PC-3 (cell line): ENCODE results near the gene OR13G1. TPM values are rescaled to one million over a fixed set of nuclear protein-coding genes. Genes with fewer than 3 reads are reported as not detected.
A peak's percentile ranks its signal among the peaks of the same experiment; 100 is the strongest.

ENCODE experiments used
- ATAC-seq: fragments of 200-7000 bp; cut with Tn5 transposase; 2 replicates; pipeline ENCODE4 v1.9.1; 2020; ENCODE audit warnings: mild to moderate bottlenecking, moderate library complexity
- BruUV-seq: library from RNA; stranded (reverse); fragments of 400-500 nt; replicated peaks from 2 replicates; lab custom pipeline; 2021; lab: Mats Ljungman, UMichigan
- CTCF ChIA-PET: fragments of 300-600 bp; sonication (Branson Sonifier 250); formaldehyde crosslinking; loops from one replicate; lab custom pipeline; 2022; ENCODE audit warnings: antibody characterized with exemption; lab: Charles Lee
- POLR2A ChIA-PET: fragments of 300-600 bp; sonication (Branson Sonifier 250); formaldehyde crosslinking; loops from one replicate; lab custom pipeline; 2022; ENCODE audit warnings: antibody characterized with exemption; ENCODE audit not compliant: unreplicated experiment; lab: Charles Lee
- DNase-seq: peaks from one replicate; pipeline ENCODE4 v3.0.0-alpha.2; 2015
- H2AFZ ChIP-seq: fragments of 300-600 bp; sonication (generic); 2 replicates; pipeline ENCODE4 v1.6.0; 2016; ENCODE audit warnings: antibody characterized with exemption, low read length
- H3F3A ChIP-seq: fragments of 300-600 bp; sonication (generic); one replicate; pipeline ENCODE4 v1.6.0; 2017; ENCODE audit warnings: antibody characterized with exemption, low read length, control low read depth, mild to moderate bottlenecking; ENCODE audit not compliant: unreplicated experiment
- H3K27ac ChIP-seq: fragments of 300-600 bp; sonication (generic); 2 replicates; pipeline ENCODE4 v1.5.1; 2016; ENCODE audit warnings: mild to moderate bottlenecking, low read length
- H3K27me3 ChIP-seq: fragments of 300-600 bp; sonication (generic); 2 replicates; pipeline ENCODE4 v1.6.1; 2016; ENCODE audit warnings: low read length, mixed read lengths
- H3K36me3 ChIP-seq: fragments of 300-600 bp; sonication (generic); 2 replicates; pipeline ENCODE4 v1.6.1; 2016; ENCODE audit warnings: low read depth, mixed run types, low read length, mixed read lengths
- H3K4me1 ChIP-seq: fragments of 300-600 bp; sonication (generic); 2 replicates; pipeline ENCODE4 v1.5.1; 2016; ENCODE audit warnings: low read length; ENCODE audit not compliant: insufficient read depth
- H3K4me2 ChIP-seq: fragments of 300-600 bp; sonication (generic); 2 replicates; pipeline ENCODE4 v1.6.0; 2016; ENCODE audit warnings: low read length
- H3K4me3 ChIP-seq: fragments of 300-600 bp; sonication (generic); 2 replicates; pipeline ENCODE4 v1.5.1; 2016; ENCODE audit warnings: mild to moderate bottlenecking, low read length, mixed read lengths
- H3K79me2 ChIP-seq: fragments of 300-600 bp; sonication (generic); 2 replicates; pipeline ENCODE4 v1.6.1; 2017; ENCODE audit warnings: low read length, mixed read lengths
- H3K9ac ChIP-seq: fragments of 300-600 bp; sonication (generic); 2 replicates; pipeline ENCODE4 v1.6.0; 2016; ENCODE audit warnings: mild to moderate bottlenecking, low read length
- H3K9me2 ChIP-seq: fragments of 300-600 bp; sonication (generic); replicated peaks from 2 replicates; pipeline ENCODE4 v1.6.1; 2016; ENCODE audit warnings: mixed run types, low read length, mixed read lengths
- H3K9me3 ChIP-seq: fragments of 300-600 bp; sonication (generic); 2 replicates; pipeline ENCODE4 v1.6.1; 2016; ENCODE audit warnings: low read length, mixed read lengths
- H4K20me1 ChIP-seq: fragments of 300-600 bp; sonication (generic); 2 replicates; pipeline ENCODE4 v1.6.1; 2016; ENCODE audit warnings: low read length, mixed read lengths
- EZH2 ChIP-seq: fragments of 300-600 bp; sonication (generic); IDR thresholded peaks from one replicate; pipeline ENCODE4 v1.6.1; 2017; ENCODE audit warnings: antibody characterized with exemption, mild to moderate bottlenecking, low read length; ENCODE audit not compliant: unreplicated experiment
- EZH2phosphoT487 ChIP-seq: fragments of 300-600 bp; sonication (generic); IDR thresholded peaks from 2 replicates; pipeline ENCODE4 v1.6.1; 2018; ENCODE audit warnings: mild to moderate bottlenecking, antibody characterized with exemption, low read length, borderline replicate concordance
- intact Hi-C: fragments of 100-400 bp; cut with micrococcal nuclease; formaldehyde crosslinking; loops from 2 replicates; pipeline ENCODE4 v1.9.0; 2023
- total RNA-seq: library from RNA; depleted of rRNA; stranded (reverse); fragments of >200 nt; gene quantifications from 2 replicates; pipeline ENCODE4 v1.2.3, GENCODE V29; 2014
- TF ChIP-seq, protein P1 (sequence below): fragments of 300-600 bp; sonication (generic); conservative IDR thresholded peaks from 2 replicates; pipeline ENCODE4 v1.5.1; 2017; ENCODE audit warnings: antibody characterized with exemption, low read depth, mild to moderate bottlenecking, low read length

OR13G1 gene
- total RNA-seq, 1 experiment from 2014 or later = not detected

DNA sequence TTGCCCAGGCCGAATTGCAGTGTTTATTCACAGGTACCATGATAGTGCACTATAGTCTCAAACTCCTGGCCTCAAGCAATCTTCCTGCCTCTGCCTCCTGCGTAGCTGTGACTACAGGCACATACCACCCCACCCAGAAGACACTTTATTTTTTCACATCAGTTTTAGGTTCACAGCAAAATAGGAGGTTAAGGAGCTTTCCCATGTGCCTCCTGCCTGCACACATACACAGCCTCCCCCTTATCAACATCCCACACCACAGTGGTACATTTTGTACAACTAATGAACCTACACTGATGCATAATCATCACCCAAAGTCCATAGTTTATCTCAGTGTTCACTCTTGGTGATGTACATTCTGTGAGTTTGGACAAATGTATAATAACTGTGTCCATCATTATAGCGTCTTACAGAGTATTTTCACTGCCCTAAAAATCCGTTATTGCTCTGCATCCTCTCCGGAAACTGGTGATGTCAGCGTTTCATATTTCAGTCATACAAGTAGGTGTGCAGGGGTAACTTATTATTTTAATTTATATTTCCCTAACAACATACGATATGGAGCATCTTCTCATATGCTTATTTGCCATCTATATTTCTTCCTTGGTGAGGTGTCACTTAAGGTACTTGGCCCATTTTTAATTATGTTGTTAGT lies 23.2 kb downstream of the OR13G1 start:
- BruUV-seq = no TSS peak
- H3K9me2 ChIP-seq = no peaks in the 10 kb centered on the region
- no peaks in the 10 kb centered on the region for H3K79me2 ChIP-seq
- ChIA-PET POLR2A (no interaction called here), CTCF (no interaction called here)
- H3K4me1 ChIP-seq = peaks cover 12% of the 10 kb centered on the region
- no peaks in the 10 kb centered on the region for H3K9me3 ChIP-seq
- no peak for TF ChIP-seq EZH2
- no peak for DNase-seq
- no peak overlapping the region for H3K4me3 ChIP-seq
- H3K27ac ChIP-seq = no peak overlapping the region
- no peak overlapping the region for H3K4me2 ChIP-seq
- no peaks in the 10 kb centered on the region for H3F3A ChIP-seq
- H3K9ac ChIP-seq = no peak overlapping the region
- intact Hi-C loops = no loop called here
- ATAC-seq = no peak
- H3K27me3 ChIP-seq = no peaks in the 10 kb centered on the region
- no peaks in the 10 kb centered on the region for H3K36me3 ChIP-seq
- no peak overlapping the region for H2AFZ ChIP-seq
- no peaks in the 10 kb centered on the region for H4K20me1 ChIP-seq

DNA sequence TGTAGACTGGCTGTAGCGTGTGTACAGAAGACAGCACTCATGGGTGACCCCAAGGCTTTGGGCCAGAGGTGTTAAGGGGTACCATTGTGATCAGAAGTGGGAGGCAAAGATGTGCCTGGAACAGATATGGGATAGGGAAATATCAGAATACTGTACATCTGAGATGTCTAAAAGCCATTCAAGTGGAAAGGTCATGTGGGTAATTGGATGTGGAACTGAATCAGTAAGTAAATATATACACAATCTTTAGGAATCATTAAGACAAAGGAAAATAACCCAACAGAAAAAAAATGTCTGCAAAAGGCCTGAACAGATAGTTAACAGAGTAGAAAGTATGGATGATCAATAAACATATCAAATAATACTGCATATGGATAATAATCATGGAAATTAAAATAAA lies 26.5 kb downstream of the OR13G1 start:
- ATAC-seq (peak; percentile 98), DNase-seq (peak; percentile 69)
- no peak overlapping the region for H3K27ac ChIP-seq
- peaks cover 15% of the 10 kb centered on the region for H3K4me1 ChIP-seq
- intact Hi-C loops = no loop called here
- H3K79me2 ChIP-seq = no peaks in the 10 kb centered on the region
- H3F3A ChIP-seq = no peaks in the 10 kb centered on the region
- no peak overlapping the region for H2AFZ ChIP-seq
- no peaks in the 10 kb centered on the region for H3K27me3 ChIP-seq
- no TSS peak for BruUV-seq
- no peaks in the 10 kb centered on the region for H3K9me2 ChIP-seq
- CTCF ChIA-PET = no interaction called here
- no peaks in the 10 kb centered on the region for H3K36me3 ChIP-seq
- H4K20me1 ChIP-seq = no peaks in the 10 kb centered on the region
- no peak overlapping the region for H3K4me3 ChIP-seq
- 0 out of 2 replicates have a peak overlapping the region, but pooled peaks have one; percentile 13 for H3K4me2 ChIP-seq
- no peaks in the 10 kb centered on the region for H3K9me3 ChIP-seq
- H3K9ac ChIP-seq = no peak overlapping the region
- TF ChIP-seq, protein P1, sequence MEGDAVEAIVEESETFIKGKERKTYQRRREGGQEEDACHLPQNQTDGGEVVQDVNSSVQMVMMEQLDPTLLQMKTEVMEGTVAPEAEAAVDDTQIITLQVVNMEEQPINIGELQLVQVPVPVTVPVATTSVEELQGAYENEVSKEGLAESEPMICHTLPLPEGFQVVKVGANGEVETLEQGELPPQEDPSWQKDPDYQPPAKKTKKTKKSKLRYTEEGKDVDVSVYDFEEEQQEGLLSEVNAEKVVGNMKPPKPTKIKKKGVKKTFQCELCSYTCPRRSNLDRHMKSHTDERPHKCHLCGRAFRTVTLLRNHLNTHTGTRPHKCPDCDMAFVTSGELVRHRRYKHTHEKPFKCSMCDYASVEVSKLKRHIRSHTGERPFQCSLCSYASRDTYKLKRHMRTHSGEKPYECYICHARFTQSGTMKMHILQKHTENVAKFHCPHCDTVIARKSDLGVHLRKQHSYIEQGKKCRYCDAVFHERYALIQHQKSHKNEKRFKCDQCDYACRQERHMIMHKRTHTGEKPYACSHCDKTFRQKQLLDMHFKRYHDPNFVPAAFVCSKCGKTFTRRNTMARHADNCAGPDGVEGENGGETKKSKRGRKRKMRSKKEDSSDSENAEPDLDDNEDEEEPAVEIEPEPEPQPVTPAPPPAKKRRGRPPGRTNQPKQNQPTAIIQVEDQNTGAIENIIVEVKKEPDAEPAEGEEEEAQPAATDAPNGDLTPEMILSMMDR = no peak
- TF ChIP-seq EZH2 = no peak
- POLR2A ChIA-PET = no interaction called here

DNA sequence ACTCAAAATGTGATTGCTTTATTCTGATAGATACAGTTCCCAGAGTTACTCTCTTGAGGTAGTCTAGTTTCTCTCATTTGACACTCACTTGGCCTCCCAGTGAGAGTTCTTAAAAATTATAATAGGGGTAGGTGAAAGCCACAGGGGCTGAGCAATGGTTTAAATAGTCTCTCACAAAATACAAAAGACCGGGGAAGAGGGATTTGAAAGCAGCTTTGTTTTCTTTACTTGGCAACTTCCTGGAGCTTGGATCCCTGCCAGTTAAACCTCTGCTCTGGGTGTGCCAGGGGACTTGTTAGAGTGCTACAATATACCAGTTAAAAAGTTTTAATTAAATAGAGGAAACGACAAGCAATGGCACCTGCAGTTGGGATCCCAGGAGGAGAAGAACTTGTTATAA lies 31.7 kb downstream of the OR13G1 start:
- H3F3A ChIP-seq = no peaks in the 10 kb centered on the region
- H3K4me1 ChIP-seq = peaks cover 12% of the 10 kb centered on the region
- H3K4me2 ChIP-seq = no peak overlapping the region
- H2AFZ ChIP-seq = no peak overlapping the region
- CTCF ChIA-PET = no interaction called here
- no peaks in the 10 kb centered on the region for H4K20me1 ChIP-seq
- no peaks in the 10 kb centered on the region for H3K79me2 ChIP-seq
- H3K27ac ChIP-seq = no peak overlapping the region
- no peak overlapping the region for H3K9ac ChIP-seq
- no peaks in the 10 kb centered on the region for H3K36me3 ChIP-seq
- H3K9me3 ChIP-seq = no peaks in the 10 kb centered on the region
- POLR2A ChIA-PET = interaction anchor here (0.5 kb wide), 1 partner anchor 917 kb away, joined by 3 read pairs; no protein-coding TSS in a partner anchor
- no TSS peak for BruUV-seq
- no peaks in the 10 kb centered on the region for H3K27me3 ChIP-seq
- no peak for TF ChIP-seq EZH2
- TF ChIP-seq EZH2phosphoT487 = no peak
- TF ChIP-seq, protein P1 = no peak
- no peaks in the 10 kb centered on the region for H3K9me2 ChIP-seq
- intact Hi-C loops = no loop called here
- H3K4me3 ChIP-seq = no peak overlapping the region
- ATAC-seq = peak; percentile 79
- DNase-seq = peak; percentile 73
